Measurements from ENCODE around the gene FRMD4A.
A peak's percentile ranks its signal among the peaks of the same experiment; 100 is the strongest.
"Not testable (repeated sequence)": the region's sequence is repeated elsewhere in the genome, so short reads cannot be mapped to it uniquely, and the experiment has no call there.

Gene FRMD4A

GRCh38 chr10:13829790-13830189 is 500.9 kb downstream of the FRMD4A start:
- DNase-seq, result no peak

- not testable (repeated sequence) for DNase-seq
Measured at GRCh38 chr10:13828284-13828683, 502.4 kb downstream of the FRMD4A start.

- DNase-seq, result no peak
Measured at GRCh38 chr10:13827076-13827797, 503.5 kb downstream of the FRMD4A start.

GRCh38 chr10:13823709-13824405 is 506.9 kb downstream of the FRMD4A start:
- no peak for DNase-seq

- no peak for DNase-seq
Measured at GRCh38 chr10:13823096-13823708, 507.5 kb downstream of the FRMD4A start.

- no peak for DNase-seq
Measured at GRCh38 chr10:13822490-13822889, 508.2 kb downstream of the FRMD4A start.

- DNase-seq, result no peak
Measured at GRCh38 chr10:13820964-13821337, 509.8 kb downstream of the FRMD4A start.

- peak; percentile 2 to 5 for DNase-seq
Measured at GRCh38 chr10:13820119-13820963, 510.4 kb downstream of the FRMD4A start.

- DNase-seq, result no peak
Measured at GRCh38 chr10:13816195-13816925, 514.4 kb downstream of the FRMD4A start.

- DNase-seq, result no peak
Measured at GRCh38 chr10:13815756-13816155, 515.0 kb downstream of the FRMD4A start.

- DNase-seq, result no peak
Measured at GRCh38 chr10:13813550-13813949, 517.2 kb downstream of the FRMD4A start.

- DNase-seq, result no peak
Measured at GRCh38 chr10:13812804-13813203, 517.9 kb downstream of the FRMD4A start.

GRCh38 chr10:13810568-13810967 is 520.2 kb downstream of the FRMD4A start:
- DNase-seq, result no peak

- no peak for DNase-seq
Measured at GRCh38 chr10:13809427-13809826, 521.3 kb downstream of the FRMD4A start.

GRCh38 chr10:13808556-13809391 is 522.0 kb downstream of the FRMD4A start:
- no peak for DNase-seq

- no peak for DNase-seq
Measured at GRCh38 chr10:13806419-13806818, 524.3 kb downstream of the FRMD4A start.

GRCh38 chr10:13803566-13804554 is 526.9 kb downstream of the FRMD4A start:
- no peak for DNase-seq

- no peak for DNase-seq
Measured at GRCh38 chr10:13801907-13802288, 528.8 kb downstream of the FRMD4A start.

- no peak for DNase-seq
Measured at GRCh38 chr10:13801156-13801906, 529.4 kb downstream of the FRMD4A start.

All from activated CD4-positive, alpha-beta T cell treated with anti-CD3 and anti-CD28 coated beads, Interleukin-2, amount 50 U/mL, for 48 hours (primary cell).